GM19043 (cell line): ENCODE measurements around the gene LRRC45.

Source experiments
- ATAC-seq: cut with Tn5 transposase; IDR thresholded peaks from one replicate; pipeline ENCODE4 v1.9.1; 2021; ENCODE audit warnings: low read depth; ENCODE audit not compliant: unreplicated experiment

LRRC45 gene

GRCh38 chr17:82060001-82060380 is 36.9 kb downstream of the LRRC45 start:
- no peak for ATAC-seq

- ATAC-seq: no peak
Observed at GRCh38 chr17:82060614-82061013, 37.5 kb downstream of the LRRC45 start.

- no peak for ATAC-seq
Observed at GRCh38 chr17:82061047-82061925, 38.2 kb downstream of the LRRC45 start.

GRCh38 chr17:82062076-82062983 is 39.2 kb downstream of the LRRC45 start:
- ATAC-seq: no peak

GRCh38 chr17:82062984-82063368 is 39.9 kb downstream of the LRRC45 start:
- no peak for ATAC-seq

- ATAC-seq: no peak
Observed at GRCh38 chr17:82063424-82064415, 40.6 kb downstream of the LRRC45 start.

GRCh38 chr17:82064433-82065192 is 41.5 kb downstream of the LRRC45 start:
- ATAC-seq: no peak

- no peak for ATAC-seq
Observed at GRCh38 chr17:82065193-82065637, 42.1 kb downstream of the LRRC45 start.

- ATAC-seq: no peak
Observed at GRCh38 chr17:82065638-82066303, 42.7 kb downstream of the LRRC45 start, which contains the start of gene DUS1L. DUS1L (minus strand) TSS chr17:82065804; CDS start chr17:82065059, 745 bp downstream.

- ATAC-seq: no peak
Observed at GRCh38 chr17:82070611-82071010, 47.5 kb downstream of the LRRC45 start.

GRCh38 chr17:82072827-82073226 is 49.7 kb downstream of the LRRC45 start:
- no peak for ATAC-seq

- no peak for ATAC-seq
Observed at GRCh38 chr17:82073446-82073845, 50.3 kb downstream of the LRRC45 start.

- no peak for ATAC-seq
Observed at GRCh38 chr17:82076018-82076784, 53.1 kb downstream of the LRRC45 start.

- ATAC-seq: no peak
Observed at GRCh38 chr17:82076785-82077591, 53.9 kb downstream of the LRRC45 start.

- ATAC-seq: no peak
Observed at GRCh38 chr17:82077617-82078358, 54.7 kb downstream of the LRRC45 start.

GRCh38 chr17:82078433-82078832 is 55.3 kb downstream of the LRRC45 start:
- no peak for ATAC-seq
